Lower leg skin (tissue), 4 donors: Measurements from ENCODE around the gene GEMIN7. TPM values are rescaled to one million over a fixed set of nuclear protein-coding genes. Genes with fewer than 3 reads are reported as not detected.

ENCODE experiments used
- DNase-seq, 2 donors: peaks; one replicate each; pipeline ENCODE4 v3.0.0-alpha.2; 2019; ENCODE audit warnings: low spot score in 2 of 2
- H3K4me3 ChIP-seq: fragments of 200-600 bp; sonication (generic); 2 replicates; pipeline ENCODE4 v1.5.1; 2017; ENCODE audit warnings: mild to moderate bottlenecking, low read depth; ENCODE audit not compliant: poor library complexity, severe bottlenecking
- POLR2A ChIP-seq, 2 donors: fragments of 450-650 bp; IDR thresholded peaks; one replicate each; pipeline ENCODE4 v1.6.1; 2016 to 2017; ENCODE audit warnings: antibody characterized with exemption in 2 of 2, mild to moderate bottlenecking in 1 of 2, moderate library complexity in 1 of 2
- WGBS, 2 donors: methylation state at CpG; one replicate each; pipeline ENCODE4 v1.1.5; 2018; 5-methylcytosine and 5-hydroxymethylcytosine counted together
- intact Hi-C: fragments of 100-400 bp; cut with DNase I; formaldehyde crosslinking; loops from one replicate; pipeline ENCODE4 v1.15.0; 2023; ENCODE audit warnings: low total_unique reads
- total RNA-seq, 4 donors: library from RNA; depleted of rRNA; stranded (reverse); fragments of >200 nt; gene quantifications; one replicate each; pipeline ENCODE4 v1.1.0, GENCODE V29; 2016
- TF ChIP-seq, protein P1 (sequence below), 3 donors: fragments of 450-650 bp; IDR thresholded peaks; one replicate each; pipeline ENCODE4 v1.5.1; 2016; ENCODE audit warnings: antibody characterized with exemption in 3 of 3, mild to moderate bottlenecking in 3 of 3, moderate library complexity in 2 of 3

Gene GEMIN7
- total RNA-seq, 4 donors from 2014 or later, result 11.8 to 24.9 (median 21.5) TPM

- intact Hi-C loops, result no loop called here
- TF ChIP-seq, protein P1, sequence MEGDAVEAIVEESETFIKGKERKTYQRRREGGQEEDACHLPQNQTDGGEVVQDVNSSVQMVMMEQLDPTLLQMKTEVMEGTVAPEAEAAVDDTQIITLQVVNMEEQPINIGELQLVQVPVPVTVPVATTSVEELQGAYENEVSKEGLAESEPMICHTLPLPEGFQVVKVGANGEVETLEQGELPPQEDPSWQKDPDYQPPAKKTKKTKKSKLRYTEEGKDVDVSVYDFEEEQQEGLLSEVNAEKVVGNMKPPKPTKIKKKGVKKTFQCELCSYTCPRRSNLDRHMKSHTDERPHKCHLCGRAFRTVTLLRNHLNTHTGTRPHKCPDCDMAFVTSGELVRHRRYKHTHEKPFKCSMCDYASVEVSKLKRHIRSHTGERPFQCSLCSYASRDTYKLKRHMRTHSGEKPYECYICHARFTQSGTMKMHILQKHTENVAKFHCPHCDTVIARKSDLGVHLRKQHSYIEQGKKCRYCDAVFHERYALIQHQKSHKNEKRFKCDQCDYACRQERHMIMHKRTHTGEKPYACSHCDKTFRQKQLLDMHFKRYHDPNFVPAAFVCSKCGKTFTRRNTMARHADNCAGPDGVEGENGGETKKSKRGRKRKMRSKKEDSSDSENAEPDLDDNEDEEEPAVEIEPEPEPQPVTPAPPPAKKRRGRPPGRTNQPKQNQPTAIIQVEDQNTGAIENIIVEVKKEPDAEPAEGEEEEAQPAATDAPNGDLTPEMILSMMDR (IDR thresholded peaks at IDR 0.05), result no peak
- no peak for TF ChIP-seq POLR2A (IDR thresholded peaks at IDR 0.05)
Observed at GRCh38 chr19:45087531-45087930, 8.5 kb downstream of the GEMIN7 start.

DNA sequence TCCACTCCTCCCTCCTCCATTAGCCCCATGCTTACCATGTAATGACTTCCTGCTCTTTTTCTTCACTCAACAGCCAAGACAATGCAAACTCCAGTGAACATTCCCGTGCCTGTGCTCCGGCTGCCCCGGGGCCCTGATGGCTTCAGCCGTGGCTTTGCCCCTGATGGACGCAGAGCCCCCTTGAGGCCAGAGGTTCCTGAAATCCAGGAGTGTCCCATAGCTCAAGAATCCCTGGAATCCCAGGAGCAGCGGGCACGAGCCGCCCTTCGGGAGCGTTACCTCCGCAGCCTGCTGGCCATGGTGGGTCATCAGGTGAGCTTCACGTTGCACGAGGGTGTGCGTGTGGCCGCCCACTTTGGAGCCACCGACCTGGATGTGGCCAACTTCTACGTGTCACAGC lies 11.0 kb downstream of the GEMIN7 start:
- WGBS, 2 donors, result 86 to 95% methylated on average over 17 of the region's 17 CpGs
- TF ChIP-seq, protein P1 (IDR thresholded peaks at IDR 0.05), result no peak
- TF ChIP-seq POLR2A (IDR thresholded peaks at IDR 0.05), result no peak
- no peak overlapping the region for H3K4me3 ChIP-seq
- no peak for DNase-seq
- intact Hi-C loops, result no loop called here

More at GRCh38 chr19:45087531-45087930, 8.5 kb downstream of the GEMIN7 start:
- no peak for DNase-seq
- H3K4me3 ChIP-seq, result no peak overlapping the region
- 75 to 82% methylated on average over 11 of the region's 11 CpGs for WGBS, 2 donors

DNA sequence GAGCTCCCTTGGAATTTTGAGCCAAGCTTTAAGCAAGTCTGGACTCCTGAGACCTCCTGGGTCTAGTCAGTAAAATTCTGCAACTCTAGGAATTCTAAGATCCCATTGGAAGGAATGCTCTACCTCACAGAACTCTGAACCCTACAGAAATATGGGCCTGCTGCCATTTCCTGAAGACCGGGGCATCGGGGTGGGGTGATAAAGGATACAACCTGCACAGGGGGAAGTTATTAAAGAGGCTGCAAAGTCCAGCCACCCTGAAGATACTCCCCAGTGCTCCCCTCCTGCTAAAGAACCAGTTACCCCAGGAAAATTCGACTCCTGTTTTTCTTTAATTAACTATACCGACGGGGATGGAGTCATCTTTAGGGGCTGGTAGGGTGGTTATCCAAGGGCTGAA lies 11.5 kb downstream of the GEMIN7 start:
- 60% methylated on average over 5 of the region's 5 CpGs for WGBS, 2 donors
- intact Hi-C loops, result no loop called here

DNA sequence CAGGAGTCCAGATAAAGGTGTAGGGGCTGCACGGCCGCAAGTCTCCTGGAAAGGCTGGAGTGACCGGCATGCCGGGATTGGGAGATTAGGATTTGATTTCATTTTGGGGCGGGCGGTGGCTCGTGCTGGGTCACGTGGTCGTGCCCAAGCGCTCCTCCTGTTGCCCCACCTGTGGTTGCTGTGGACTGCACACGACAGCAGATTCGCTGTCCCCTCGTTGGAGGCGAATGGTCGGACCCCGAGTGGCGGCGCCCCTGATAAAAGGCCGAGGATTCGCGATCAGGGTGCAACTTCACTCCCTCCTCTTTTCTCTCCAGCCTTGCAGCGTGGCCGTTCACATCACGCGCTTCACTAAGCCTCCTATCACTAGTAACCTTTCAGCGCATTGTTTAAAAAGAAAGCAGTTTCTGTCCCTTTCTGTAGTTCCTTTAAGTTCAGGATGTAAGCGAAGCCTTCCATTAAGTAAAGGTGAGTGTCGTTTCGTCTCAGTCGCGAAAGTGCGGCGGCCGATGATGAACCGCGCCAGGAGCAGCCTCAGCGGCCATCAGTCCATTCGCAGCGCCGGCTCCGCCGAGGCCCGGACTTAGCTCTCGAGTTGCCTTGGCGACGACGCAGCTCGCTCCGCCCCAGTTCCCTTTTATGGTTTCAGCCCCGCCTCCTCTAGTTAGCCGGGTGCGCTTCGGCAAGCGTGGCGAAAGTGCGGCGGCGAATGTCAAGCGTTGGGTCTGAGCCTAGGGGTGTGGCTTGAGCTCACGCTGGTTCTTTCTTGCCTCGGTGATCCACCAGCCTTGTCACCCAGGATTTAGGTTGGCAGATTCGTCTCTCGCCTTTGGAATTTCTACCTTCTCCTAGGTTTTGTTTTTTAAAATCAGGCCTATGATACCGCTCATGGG lies 12.2 kb downstream of the GEMIN7 start:
- TF ChIP-seq POLR2A (IDR thresholded peaks at IDR 0.05), result no peak
- TF ChIP-seq, protein P1 (IDR thresholded peaks at IDR 0.05), result no peak
- peak overlapping the region; percentile 23 for H3K4me3 ChIP-seq
- intact Hi-C loops, result no loop called here
- WGBS, 2 donors, result 15 to 17% methylated on average over 62 to 64 of the region's 64 CpGs
- peak; percentile 97 to 99 for DNase-seq

More for the DNA sequence above, 11.5 kb downstream of the GEMIN7 start:
- no peak overlapping the region for H3K4me3 ChIP-seq
- DNase-seq, result no peak
- no peak for TF ChIP-seq POLR2A (IDR thresholded peaks at IDR 0.05)
- TF ChIP-seq, protein P1 (IDR thresholded peaks at IDR 0.05), result no peak

DNA sequence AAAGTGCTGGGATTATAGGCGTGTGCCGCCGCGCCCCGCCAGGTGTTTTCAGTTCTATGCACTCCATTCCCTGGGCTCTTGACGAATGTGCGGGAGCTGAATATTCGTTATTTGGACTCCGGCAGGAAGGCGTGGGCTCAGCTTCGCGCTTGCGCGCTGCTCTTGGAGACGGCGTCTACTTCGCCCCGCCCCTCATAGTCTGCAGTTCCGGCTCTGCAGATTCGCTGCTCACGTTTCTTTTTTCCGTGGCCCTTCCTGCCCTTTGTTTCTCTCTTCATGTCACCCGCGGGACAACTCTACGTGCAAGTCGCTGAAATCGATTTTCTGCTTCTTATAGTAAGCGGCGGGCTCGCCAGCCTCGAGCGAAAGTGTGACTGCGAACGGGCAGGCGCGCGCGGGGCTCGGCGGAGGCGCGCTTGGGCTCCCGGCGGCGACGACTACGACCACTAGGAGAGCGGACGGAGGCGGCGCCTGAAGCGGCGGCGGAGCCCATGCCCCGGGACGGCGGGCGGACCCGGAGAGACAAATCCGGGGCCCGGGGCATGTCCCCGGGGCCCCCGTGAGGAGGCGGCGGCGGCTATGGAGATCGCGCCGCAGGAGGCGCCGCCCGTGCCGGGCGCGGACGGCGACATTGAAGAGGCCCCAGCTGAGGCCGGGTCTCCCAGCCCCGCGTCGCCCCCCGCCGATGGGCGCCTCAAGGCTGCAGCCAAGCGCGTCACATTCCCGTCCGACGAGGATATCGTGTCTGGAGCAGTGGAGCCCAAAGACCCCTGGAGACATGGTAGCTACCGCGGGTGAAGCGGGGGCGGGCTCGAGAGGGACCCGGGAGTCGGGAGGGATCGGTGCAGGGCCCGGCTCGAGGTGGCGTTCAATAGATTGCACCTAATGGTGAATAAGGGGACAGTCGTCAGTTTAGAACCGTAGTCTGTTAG lies 14.0 kb downstream of the GEMIN7 start, which contains the start of gene PPP1R37:
Gene PPP1R37, plus strand, starts transcription at position 433 of the 932 bp plus-strand sequence. Its CDS starts 147 bp downstream, at position 580.
- H3K4me3 ChIP-seq, result peak within 1 kb of the TSS; percentile 95
- 0 to 1% methylated on average over 58 to 96 of the region's 103 CpGs for WGBS, 2 donors
- DNase-seq, result peak; percentile 91 to 98
- intact Hi-C loops, result no loop called here
- no peak for TF ChIP-seq POLR2A (IDR thresholded peaks at IDR 0.05)
- TF ChIP-seq, protein P1 (IDR thresholded peaks at IDR 0.05), result no peak
